B cell (primary cell): Measurements from ENCODE around the gene KIRREL3.

Experiments used
- EZH2 ChIP-seq: IDR thresholded peaks from 2 replicates; pipeline ENCODE4 v1.6.1; 2012; ENCODE audit warnings: borderline replicate concordance, low read depth, mild to moderate bottlenecking, moderate library complexity, low read length; ENCODE audit not compliant: insufficient read depth, poor library complexity, severe bottlenecking
- TF ChIP-seq, protein P1 (sequence below): fragments of 200-600 bp; IDR thresholded peaks from one replicate; pipeline ENCODE4 v1.8.0; 2022; ENCODE audit warnings: antibody characterized with exemption, mild to moderate bottlenecking

DNA sequence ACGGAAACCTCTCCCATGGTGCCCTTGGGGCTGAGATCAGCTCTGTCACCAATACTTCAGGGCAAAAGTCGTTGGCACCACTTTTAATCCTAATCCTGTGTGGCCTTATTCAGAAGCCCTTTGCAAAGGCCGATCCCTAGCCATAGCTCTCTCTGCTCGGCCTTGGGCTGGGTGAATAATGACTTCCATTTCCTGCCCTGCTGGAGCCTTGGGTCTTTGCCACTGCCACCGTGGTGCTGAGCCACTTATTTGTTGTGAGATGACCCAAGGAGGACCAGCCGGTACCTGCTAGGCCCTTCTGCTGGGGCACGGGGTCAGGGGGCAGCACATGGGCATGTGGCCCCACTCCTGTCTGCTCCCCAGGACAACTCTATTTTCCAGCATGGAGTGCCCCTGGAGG lies 456.9 kb downstream of the KIRREL3 start:
- TF ChIP-seq, protein P1, sequence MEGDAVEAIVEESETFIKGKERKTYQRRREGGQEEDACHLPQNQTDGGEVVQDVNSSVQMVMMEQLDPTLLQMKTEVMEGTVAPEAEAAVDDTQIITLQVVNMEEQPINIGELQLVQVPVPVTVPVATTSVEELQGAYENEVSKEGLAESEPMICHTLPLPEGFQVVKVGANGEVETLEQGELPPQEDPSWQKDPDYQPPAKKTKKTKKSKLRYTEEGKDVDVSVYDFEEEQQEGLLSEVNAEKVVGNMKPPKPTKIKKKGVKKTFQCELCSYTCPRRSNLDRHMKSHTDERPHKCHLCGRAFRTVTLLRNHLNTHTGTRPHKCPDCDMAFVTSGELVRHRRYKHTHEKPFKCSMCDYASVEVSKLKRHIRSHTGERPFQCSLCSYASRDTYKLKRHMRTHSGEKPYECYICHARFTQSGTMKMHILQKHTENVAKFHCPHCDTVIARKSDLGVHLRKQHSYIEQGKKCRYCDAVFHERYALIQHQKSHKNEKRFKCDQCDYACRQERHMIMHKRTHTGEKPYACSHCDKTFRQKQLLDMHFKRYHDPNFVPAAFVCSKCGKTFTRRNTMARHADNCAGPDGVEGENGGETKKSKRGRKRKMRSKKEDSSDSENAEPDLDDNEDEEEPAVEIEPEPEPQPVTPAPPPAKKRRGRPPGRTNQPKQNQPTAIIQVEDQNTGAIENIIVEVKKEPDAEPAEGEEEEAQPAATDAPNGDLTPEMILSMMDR = no peak
- TF ChIP-seq EZH2 = no peak
